CD1c-positive myeloid dendritic cell (primary cell): ENCODE data around the gene NEK6.

Experiments
- DNase-seq: peaks from one replicate; pipeline ENCODE4 v3.0.0-alpha.2; 2016; ENCODE audit errors: extremely low spot score

The NEK6 gene

DNA sequence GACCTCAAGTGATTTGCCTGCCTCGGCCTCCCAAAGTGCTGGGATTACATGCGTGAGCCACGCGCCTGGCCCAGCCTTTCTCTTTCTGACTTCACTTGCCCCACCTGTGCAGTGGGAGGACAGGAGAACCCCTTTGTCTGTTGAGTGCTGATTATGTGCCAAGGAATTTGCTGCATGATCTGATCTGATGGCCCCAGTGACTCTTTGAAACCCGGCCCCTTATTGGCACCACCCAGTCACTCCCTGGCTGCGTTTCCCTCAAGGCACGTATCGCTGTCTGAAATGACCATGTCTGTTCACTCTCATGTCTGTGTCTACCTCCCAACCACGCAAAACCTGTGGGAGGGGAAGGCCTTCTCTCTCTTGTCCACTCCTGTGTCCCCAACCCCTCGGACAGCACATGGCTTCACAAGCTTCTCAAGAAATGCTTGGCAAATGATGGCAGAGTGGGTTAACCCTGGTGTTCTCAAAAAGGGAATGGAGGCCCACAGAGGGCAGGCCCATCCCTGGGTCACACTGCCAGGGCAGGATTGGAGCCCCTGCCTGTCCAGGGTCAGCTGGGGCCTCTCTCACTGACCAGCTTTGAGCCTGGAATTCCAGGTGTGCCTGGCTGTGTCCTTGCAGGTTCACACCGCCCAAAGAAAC is 21.9 kb downstream of the NEK6 start:
- peak; percentile 44 for DNase-seq

DNA sequence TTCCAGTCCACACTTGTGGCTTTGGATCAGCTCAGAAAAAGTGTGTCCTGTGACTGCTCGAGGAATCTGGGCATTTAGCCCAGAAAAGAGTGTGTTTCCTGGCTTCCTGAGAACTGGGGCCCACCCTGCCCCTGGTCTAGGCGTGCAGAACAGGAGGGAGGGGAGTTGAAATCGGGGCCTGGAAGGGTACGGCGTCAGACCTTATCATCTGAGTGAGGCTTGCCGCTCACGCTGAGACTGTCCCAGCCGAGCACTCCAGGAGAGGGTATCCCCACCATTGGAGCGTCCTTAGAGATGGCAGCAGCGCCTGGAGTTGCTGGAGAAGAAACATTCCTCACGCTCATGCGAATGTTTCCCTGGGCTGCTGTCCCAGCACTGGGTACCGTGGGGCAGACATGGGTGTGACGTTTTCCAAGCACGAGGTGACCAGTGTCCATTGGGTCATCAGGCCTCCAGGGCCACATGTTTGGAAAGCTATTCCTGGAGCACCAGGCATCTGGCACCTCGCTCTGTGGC is 22.5 kb downstream of the NEK6 start:
- DNase-seq = peak; percentile 46

DNA sequence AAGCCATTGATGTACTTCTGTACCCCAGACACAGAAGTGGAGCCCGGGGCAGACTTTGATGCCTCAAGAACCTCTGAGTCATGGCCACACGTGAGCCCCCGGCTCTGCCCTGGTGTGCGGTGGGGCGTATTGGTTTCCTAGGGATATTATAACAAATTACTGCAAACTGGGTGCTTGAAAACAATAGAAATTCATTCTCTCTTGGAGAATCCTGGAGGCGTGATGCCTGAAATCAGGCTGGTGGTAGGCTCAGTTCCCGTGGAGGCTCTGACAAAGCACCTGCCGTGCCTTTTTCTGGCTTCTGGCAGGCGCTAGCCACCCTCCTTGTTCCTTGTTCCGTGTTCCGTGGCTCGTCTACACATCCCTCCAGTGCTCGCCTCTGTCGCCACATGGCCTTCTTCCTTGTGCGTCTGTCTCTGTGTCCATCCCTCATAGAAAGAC is 24.2 kb downstream of the NEK6 start:
- peak; percentile 77 for DNase-seq

DNA sequence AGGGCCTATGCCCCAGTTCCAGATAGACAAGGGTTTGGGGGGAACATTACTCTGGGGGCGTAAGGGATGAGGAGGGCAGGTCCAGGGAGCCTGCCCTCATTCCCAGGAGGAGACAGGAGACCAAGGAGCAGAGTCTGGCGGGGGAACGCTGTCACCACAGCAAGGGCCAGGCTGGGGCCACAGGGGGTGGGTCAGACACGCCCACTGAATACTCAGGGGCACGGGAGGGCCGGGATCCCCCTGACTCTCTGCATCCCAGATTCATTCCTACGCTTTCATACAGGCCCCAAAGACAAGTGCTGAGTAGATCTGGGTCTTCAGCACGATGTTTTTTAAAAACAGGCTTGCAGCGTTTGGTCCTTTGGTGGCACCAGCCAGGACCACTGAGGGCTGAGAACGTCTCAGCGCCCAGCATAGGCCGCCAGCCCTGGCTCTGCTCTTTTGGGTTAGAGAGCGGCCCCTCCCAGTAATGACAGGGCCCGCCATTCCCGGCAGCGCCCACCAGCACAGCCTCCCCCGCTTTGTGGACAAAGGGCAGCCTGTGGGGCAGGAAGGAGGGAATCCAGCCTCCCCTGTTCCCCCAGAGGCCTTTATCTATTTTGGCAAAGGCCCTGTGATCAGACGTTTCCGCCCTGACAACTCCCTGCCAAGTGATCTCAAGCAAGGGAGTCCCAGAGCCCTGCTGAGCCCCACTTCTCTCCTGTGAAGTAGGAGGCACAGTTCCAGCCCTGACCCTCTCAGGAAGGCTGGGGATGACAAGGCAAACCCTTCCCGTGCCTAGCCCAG is 24.9 kb downstream of the NEK6 start:
- DNase-seq = no peak

DNA sequence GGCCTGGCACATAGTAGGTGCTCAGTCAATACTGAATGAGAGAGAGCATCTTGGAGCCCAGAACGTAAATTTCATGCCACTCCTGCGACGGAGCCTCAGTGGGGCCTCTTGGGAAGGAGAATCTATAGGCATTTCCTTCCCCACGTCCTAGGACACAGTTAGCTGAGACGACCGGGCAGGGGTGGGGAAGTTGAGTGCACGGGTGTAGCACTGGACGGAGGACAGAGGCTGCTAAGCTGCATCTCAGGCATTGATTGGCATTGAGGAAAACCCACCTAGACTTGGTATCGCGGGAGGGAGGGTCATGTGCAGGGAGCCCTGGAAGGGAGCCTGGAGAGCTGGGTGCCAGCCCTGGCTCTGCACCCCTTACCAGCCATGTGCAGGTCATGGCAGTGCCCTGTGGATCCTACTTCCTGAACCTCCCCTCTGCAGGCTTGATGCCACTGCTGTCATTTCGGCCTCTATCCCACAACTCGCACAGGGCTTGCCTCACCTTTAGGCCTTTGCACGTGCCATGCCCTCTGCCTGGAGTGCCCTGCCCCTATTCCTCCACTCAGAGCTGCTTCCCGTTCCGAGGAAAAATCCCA is 25.6 kb downstream of the NEK6 start:
- peak; percentile 48 for DNase-seq

DNA sequence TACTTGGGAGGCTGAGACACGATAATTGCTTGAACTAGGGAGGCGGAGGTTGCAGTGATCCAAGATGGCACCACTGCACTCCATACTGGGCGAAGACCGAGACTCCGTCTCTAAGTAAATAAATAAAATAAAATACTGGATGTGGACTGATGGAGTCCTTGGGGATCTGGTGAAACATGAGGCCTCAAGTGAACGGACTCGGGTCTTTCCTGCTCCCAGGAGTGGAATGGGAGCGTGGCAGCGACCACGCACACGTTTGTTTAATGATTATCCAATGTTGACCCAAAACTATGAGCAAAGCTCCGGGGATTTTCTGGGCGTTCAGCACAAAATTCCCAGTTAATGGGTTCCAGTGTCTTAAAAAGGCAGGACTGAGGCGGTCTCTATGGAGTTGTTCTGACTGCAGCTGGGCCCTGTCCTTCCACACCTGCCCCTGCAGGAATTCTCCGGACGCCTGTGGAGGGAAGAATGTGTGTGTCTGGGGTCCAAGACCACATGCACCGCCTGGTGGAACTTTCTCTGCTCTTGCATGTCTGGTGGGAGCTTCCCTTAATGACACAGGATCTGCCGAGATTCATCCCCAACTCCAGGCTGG is 26.6 kb downstream of the NEK6 start:
- no peak for DNase-seq

DNA sequence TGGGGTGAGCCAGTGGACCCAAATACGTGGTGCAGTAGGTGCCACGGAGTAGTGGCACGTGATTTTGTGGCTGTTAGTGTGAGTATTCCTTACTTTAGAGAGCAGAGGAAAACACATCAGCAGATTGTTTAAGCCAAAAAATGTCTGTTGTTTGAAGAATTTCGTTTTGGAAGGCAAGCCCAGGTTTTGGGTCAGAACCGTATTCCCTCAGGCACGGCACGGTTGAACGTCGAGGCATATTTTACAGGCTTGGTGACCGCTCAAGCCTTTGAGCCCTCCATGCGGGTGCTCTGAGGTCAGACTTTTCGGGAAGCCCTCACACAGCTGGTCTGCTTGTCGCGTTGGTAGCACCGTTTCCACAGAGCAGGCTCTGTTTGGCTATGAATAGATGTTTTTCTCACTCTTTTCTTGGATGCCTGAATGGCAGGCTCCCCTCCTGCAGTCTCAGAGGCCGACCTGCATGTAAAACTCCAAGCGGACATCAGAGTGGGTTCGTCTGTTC is 27.2 kb downstream of the NEK6 start:
- no peak for DNase-seq

DNA sequence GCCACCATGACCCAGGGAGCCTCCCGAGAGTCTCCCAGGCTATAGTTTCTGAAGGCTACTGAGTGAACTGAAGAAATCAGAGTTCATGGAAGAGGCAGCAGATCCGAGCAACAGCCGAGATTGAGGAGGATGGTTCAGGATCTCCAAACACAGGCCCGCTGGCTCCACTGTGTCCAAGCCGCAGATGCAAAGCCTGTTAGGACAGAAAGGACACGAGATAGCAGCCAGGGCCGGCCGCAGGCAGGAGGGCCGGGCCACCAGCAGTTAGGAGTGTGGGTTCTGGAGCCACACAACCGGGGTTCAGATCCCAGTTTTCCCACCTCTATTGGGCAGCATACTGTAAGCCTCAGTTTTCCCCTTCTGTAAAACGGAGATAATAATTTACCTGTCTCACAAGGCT is 27.7 kb downstream of the NEK6 start:
- DNase-seq = no peak

DNA sequence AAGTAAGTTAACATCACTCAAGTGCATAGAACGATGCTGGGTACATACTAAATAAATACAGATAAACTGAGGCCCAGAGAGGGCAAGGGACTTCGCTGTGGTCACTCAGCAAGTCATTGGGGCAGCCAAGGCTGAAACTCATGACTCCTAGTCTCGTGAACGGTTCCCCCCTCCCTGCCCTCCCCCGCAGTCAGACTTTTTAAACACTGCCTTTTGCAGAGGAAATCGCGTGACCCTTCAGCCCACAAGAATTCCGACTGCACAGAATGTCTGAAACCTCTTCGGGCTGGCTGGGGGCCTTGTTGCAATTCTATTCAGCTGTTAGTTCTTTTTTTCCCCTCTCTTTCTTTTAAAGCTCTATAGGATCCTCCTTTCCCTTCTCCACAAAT is 28.1 kb downstream of the NEK6 start:
- DNase-seq = peak; percentile 95

DNA sequence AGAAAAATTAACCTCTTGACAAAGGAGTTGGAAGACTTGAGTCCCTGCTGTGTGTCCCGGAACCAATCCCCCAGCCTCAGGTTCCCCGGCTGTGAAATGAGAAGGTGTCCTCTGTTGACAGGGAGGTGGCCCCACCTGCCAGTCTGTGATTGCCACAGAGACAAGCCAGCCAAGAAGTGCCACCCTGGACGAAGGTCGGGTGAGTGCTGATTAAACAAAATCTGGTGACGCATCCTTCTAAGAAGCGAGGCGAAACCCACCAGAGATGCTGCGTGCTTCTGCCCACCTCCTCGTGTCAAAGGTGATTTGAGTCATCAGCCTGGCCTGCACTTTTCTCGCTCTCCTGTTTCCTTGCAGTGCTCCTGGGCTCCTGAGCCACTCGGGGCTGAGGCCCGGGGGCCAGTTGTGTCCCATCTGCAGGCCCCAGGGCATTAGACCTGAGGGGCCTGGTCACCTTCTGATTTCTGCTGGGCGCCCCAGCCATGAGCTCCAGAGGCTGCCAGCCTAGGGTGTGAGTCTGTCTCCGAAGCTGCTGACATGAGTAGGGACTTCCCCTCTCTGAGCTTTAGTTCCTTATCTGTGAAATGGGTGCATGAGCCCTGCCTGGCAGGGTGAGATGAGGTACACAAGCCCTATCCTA is 28.7 kb downstream of the NEK6 start:
- DNase-seq = peak; percentile 87

DNA sequence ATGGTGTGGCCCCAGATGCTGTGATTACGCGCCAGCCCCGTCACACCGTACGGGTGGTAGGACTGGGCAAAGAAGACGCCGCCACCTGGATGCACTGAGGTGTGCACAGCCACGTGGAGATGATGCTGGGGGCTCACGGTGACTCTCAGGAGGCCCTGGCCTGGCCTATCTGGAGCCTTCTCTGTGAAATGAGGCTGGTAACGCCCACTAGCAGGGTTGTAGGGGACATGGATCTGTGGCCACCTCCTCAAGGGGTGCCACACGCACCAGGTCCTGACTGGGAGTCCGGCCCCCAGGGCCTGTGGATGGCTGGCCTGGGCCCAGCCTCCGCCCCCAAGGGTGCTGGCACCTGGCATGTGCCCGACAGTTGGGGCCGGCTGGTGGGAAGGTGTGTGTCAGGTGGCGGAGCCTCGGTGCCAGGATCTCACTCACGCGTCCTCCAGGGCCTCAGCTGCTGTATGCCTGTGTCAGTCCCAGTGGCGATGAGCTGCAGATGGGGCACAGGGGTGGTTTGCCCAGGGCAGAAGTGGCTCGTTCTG is 32.4 kb downstream of the NEK6 start:
- DNase-seq = no peak

DNA sequence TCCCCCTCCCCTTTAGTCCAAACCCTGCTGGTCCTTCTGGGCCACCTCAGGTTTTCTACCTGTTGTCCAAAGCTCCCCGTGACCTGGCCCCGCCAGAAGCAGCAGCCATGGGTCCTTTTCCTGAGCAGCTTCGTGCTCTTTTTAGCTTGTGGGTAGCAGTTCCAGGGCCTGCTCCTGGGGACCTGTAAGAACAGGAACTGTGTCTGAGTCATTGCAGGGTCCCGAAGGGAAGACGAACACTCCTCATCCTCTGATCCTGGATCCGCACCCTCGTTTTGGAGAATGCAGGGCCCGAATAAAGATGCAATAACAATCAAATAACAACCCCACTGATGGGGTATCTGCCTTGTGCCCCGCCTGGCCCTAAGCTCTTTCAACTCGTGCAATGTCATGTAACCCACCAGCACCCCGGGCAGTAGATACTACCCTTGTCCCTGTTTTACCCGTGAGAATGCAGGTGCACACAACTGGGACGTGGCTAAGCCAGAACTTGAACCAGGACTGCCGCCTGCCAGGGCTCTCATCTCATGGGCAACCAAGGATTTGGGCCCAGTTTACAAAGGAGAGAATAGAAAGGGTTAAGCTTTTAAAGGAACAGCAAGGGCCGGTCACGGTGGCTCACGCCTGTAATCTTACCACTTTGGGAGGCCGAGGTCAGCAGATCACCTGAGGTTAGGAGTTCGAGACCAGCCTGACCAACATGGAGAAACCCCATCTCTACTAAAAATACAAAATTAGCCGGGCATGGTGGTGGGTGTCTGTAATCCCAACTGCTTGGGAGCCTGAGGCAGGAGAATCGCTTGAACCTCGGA is 33.2 kb downstream of the NEK6 start:
- peak; percentile 59 for DNase-seq

DNA sequence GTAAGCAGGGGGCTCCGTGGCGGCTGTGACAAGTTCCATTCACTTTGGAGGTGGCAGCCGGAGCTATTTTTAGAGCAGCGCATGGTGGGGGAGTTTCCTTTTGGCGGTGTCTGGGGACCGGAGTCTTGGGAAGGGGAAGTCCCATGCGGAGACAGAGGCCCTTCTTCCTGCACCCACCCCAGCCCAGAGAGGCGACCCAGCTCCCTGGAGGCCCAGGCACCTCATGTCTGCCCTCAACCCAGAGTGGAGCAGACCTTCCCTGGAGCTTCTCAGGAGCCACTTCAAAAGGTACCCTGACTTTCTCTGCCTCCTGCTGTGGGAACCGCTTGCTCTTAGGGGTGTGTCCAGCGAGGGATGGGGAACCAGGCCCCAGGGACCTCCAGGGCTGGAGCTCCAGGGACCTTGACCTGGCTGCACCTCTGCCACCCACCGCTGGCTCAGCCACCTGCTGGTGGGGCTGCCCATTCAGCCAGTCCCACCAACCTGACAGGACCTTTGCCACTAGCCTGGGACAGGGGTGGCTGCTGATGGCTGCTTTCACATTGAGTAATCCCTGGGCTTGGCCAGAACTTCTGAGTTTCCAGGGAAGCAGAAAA is 34.1 kb downstream of the NEK6 start:
- DNase-seq = peak; percentile 74

DNA sequence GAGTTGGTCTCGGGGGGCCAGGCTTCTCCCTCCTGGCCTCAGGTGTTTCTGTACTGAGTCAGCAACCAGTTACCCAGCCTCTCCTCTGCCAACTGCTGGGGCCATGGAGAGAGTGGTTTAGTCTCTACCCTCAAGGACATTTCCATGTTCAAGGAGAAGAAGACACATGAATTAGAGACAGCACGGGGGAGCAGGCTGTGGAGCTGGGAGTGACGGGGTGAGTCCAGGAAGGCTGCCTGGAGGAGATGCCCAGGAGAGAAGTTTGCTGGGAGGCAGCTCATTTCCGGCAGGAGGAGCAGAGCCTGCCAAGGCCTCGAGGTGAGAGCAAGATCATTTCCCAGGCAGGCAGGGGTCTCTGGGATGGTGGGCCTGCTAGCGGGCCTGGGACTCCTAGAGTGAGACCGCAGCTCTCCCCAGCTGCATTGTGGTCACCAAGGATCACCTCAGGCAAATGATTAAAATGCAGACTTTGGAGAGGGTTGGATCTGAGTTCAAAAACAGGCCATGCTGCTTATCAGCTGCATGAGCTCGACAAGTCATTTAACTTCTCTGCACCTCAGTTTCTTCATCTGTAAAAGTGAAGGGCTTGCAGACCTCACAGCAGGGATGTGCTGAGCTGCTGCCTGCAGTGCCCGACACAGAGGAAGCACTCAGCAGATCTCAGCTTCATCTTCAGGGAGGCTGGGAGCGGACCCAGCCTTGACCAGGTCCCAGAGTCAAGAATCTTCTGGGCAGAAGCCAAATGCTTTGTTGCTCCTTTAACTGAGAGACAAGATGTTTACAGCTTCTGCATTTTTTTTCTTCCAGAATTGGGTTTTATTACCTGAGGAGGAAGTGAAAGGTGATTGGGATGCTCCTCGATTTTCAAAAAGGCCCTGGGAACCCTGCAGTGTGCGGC is 35.2 kb downstream of the NEK6 start:
- DNase-seq = no peak

DNA sequence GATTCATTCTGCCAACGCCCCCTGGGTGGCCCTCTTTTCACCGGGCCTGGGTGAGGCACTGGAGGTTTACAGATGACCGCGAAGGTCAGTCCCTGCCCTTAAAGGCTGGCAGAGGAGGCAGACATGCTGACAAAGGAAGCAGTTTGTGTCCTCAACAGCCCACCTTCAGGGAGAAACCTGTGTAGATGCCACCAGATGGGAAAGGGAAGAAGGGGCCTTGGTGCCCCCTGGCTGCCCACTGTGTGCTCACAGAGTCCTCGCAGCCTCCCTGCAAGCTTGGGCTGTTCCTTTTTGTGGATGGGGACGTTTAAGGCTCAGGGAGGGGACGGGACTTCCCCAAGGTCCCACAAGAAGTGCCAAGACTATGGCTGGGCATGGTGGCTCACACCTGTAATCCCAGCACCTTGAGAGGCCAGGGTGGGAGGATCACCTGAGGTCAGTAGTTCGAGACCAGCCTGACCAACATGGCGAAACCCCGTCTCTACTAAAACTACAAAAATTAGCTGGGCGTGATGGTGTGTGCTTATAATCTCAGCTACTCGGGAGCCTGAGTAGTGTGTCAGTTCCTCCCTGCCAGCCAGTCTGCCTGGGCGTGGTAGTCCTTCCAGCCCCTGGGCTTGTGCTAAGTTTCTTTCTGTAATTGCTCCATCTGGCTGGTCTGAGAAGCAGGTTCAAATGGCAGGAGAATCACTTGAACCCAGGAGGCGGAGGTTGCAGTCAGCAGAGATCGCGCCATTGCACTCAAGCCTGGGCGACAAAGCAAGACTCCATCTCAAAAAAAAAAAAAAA is 36.2 kb downstream of the NEK6 start:
- no peak for DNase-seq

DNA sequence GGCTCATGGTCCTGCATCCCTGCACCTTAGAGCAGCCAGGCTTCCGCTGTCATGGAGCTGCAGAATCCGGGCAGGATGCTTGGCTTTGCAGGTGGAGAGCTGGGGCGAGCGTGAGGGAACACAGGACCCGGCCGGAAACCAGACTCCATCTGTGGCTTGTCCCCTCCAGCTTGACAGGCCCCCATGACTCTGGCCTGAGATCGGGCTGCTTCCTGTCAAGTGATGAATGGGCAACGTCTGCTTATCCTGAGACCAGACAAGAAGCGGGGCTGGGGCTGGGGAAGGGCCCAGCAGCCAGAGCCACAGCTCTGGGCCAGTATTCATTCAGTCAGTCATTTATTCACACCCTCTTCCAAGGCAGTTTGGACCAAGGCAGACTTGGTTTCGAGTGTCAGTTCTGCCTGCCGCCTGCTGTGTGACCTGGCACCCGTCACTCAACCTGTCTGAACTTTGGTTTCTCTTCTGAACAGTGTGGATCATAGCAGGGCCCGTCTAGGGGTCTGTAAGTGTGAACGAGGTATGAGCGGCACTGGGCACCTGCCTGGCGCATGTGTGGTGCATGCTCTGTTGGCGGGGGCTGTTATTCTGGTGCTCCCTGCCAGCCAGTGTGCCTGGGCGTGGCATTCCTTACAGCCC is 37.5 kb downstream of the NEK6 start:
- DNase-seq = no peak

DNA sequence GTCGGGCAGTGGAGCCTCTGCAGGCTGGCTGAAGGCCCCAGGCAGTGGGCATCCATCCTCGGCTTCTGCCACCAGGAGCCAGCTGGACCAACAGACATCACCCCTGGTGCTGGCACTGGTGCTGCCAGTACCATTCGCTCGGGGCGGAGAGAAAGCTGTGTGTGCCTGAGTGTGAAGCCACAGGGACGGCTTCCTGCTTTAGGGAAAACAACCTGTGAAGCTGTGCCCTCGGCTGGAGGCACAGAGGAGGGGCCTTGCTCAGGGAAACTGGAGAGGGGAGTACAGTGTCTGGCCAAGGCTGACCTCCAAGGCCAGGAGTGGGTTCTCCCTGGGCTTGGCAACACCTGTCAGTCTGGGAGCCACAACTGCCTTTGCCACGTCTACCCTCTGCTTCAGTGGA is 38.3 kb downstream of the NEK6 start:
- DNase-seq = no peak
